GM12891 (cell line): ENCODE data around the gene ZNF692.

Experiments used
- PAX5 ChIP-seq: IDR thresholded peaks from 2 replicates; pipeline ENCODE4 v1.6.1; 2011; ENCODE audit warnings: low read length, moderate library complexity, mild to moderate bottlenecking; ENCODE audit not compliant: insufficient read depth, severe bottlenecking
- POLR2A ChIP-seq: IDR thresholded peaks from 2 replicates; pipeline ENCODE4 v1.6.1; 2011; ENCODE audit warnings: low read depth, low read length, control low read depth
- POLR2AphosphoS5 ChIP-seq: IDR thresholded peaks from 2 replicates; pipeline ENCODE4 v1.6.1; 2011; ENCODE audit warnings: low read depth, low read length, control low read depth
- SPI1 ChIP-seq: IDR thresholded peaks from 2 replicates; pipeline ENCODE4 v1.6.1; 2011; ENCODE audit warnings: low read depth, low read length, control low read depth
- TAF1 ChIP-seq: IDR thresholded peaks from 2 replicates; pipeline ENCODE4 v1.6.1; 2011; ENCODE audit warnings: low read depth, low read length, control low read depth

- TF ChIP-seq POLR2A (no peak), POLR2AphosphoS5 (no peak), SPI1 (no peak), PAX5 (no peak), TAF1 (no peak)
These were observed 9.7 kb downstream of the ZNF692 start for GRCh38 chr1:248849152-248849551.
